Ovary (tissue), 3 donors: ENCODE measurements around the gene JAK1.

Experiments
- CTCF ChIP-seq, 3 donors: fragments of 450-650 bp in 2 of 3; fragments of 200-600 bp in 1 of 3; IDR thresholded peaks; one replicate each; pipeline versions ENCODE4 v1.5.1 to v1.8.0; 2016 to 2022; ENCODE audit warnings: antibody characterized with exemption in 3 of 3, mild to moderate bottlenecking in 1 of 3
- POLR2A ChIP-seq: fragments of 450-650 bp; IDR thresholded peaks from one replicate; pipeline ENCODE4 v1.6.1; 2017; ENCODE audit warnings: antibody characterized with exemption, mild to moderate bottlenecking, moderate library complexity
- donor health status: DM: no; HTN: no; CAD: no.

DNA sequence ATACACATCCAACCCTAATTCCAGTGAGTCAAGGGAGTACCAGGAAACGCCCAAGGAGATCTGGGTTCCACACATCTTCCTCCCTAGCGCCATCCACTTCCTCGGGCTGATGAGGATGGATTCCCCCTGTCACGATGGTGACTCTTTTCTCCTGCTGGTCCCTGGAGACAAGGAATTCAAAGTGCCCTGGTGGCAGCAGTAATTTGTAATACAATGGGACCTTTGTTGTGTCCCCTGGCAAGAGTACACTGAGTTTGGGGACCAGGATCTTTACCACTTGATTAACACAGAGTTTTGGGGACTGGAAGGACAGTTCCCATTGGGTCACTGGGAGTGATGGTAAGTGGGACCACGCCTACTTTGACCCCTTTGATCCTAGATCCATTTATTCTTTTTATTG lies 9.4 kb upstream of the JAK1 start:
- TF ChIP-seq CTCF (IDR thresholded peaks at IDR 0.05) (no peak), POLR2A (no peak)
